A673 (cell line): Measurements from ENCODE around the gene NEURL1B. TPM values are rescaled to one million over a fixed set of nuclear protein-coding genes. Genes with fewer than 3 reads are reported as not detected.

ENCODE experiments used
- BruUV-seq: library from RNA; stranded (reverse); fragments of 400-500 nt; replicated peaks from 2 replicates; lab custom pipeline; 2021; lab: Mats Ljungman, UMichigan
- CTCF ChIA-PET: fragments of 300-600 bp; sonication (Branson Sonifier 250); formaldehyde crosslinking; loops from one replicate; lab custom pipeline; 2022; ENCODE audit warnings: antibody characterized with exemption; lab: Charles Lee
- POLR2A ChIA-PET: fragments of 300-600 bp; sonication (Branson Sonifier 250); formaldehyde crosslinking; loops from one replicate; lab custom pipeline; 2022; ENCODE audit warnings: antibody characterized with exemption; ENCODE audit not compliant: low non-redundant PET; lab: Charles Lee
- DNase-seq: peaks from one replicate; pipeline ENCODE4 v3.0.0-alpha.2; 2015; ENCODE audit warnings: low spot score
- H3K27ac ChIP-seq: fragments of 200-600 bp; sonication (generic); 2 replicates; pipeline ENCODE4 v1.5.1; 2016; ENCODE audit warnings: mixed run types, low read depth, mild to moderate bottlenecking, mixed read lengths, antibody characterized with exemption, low read length; ENCODE audit not compliant: poor library complexity, severe bottlenecking
- H3K27me3 ChIP-seq: fragments of 200-600 bp; sonication (generic); replicated peaks from 2 replicates; pipeline ENCODE4 v1.6.1; 2017; ENCODE audit warnings: mixed run types, low read depth, mild to moderate bottlenecking, mixed read lengths, antibody characterized with exemption, low read length; ENCODE audit not compliant: insufficient read depth, poor library complexity
- H3K36me3 ChIP-seq: fragments of 200-600 bp; sonication (generic); 2 replicates; pipeline ENCODE4 v1.6.1; 2016; ENCODE audit warnings: mixed run types, mild to moderate bottlenecking, mixed read lengths, antibody characterized with exemption, low read length; ENCODE audit not compliant: insufficient read depth, poor library complexity, severe bottlenecking
- H3K4me1 ChIP-seq: fragments of 200-600 bp; sonication (generic); 2 replicates; pipeline ENCODE4 v1.6.1; 2017; ENCODE audit warnings: mixed run types, mild to moderate bottlenecking, mixed read lengths, antibody characterized with exemption, low read length; ENCODE audit not compliant: insufficient read depth, poor library complexity, severe bottlenecking
- H3K4me3 ChIP-seq: fragments of 200-600 bp; sonication (generic); 2 replicates; pipeline ENCODE4 v1.5.1; 2016; ENCODE audit warnings: low read depth, mixed run types, mild to moderate bottlenecking, mixed read lengths, low read length; ENCODE audit not compliant: poor library complexity, severe bottlenecking
- H3K9me3 ChIP-seq: fragments of 200-600 bp; sonication (generic); 2 replicates; pipeline ENCODE4 v1.6.1; 2016; ENCODE audit warnings: mixed run types, low read depth, mild to moderate bottlenecking, mixed read lengths, antibody characterized with exemption, low read length; ENCODE audit not compliant: poor library complexity, severe bottlenecking
- CTCF ChIP-seq: fragments of 300-800, 200-600 bp; sonication (generic); conservative IDR thresholded peaks from 2 replicates; pipeline ENCODE4 v1.5.1; 2017; ENCODE audit warnings: low read depth, mild to moderate bottlenecking, antibody characterized with exemption, low read length, moderate library complexity, mixed read lengths
- EZH2 ChIP-seq: fragments of 200-600 bp; sonication (generic); IDR thresholded peaks from 2 replicates; pipeline ENCODE4 v1.6.1; 2017; ENCODE audit warnings: borderline replicate concordance, low read depth, mild to moderate bottlenecking, mixed read lengths, antibody characterized with exemption, low read length; ENCODE audit not compliant: poor library complexity, severe bottlenecking
- intact Hi-C: fragments of 100-400 bp; cut with micrococcal nuclease; formaldehyde crosslinking; loops from one replicate; pipeline ENCODE4 v1.10.0; 2022; ENCODE audit not compliant: unreplicated experiment
- total RNA-seq: library from RNA; stranded (reverse); gene quantifications from 2 replicates; pipeline ENCODE4 v1.2.3, GENCODE V29; 2021

The NEURL1B gene
- total RNA-seq, 1 experiment from 2014 or later: 5.1 TPM

GRCh38 chr5:172725273-172725672, 84.2 kb downstream of the NEURL1B start:
- intact Hi-C loops: no loop called here
- no peaks in the 10 kb centered on the region for H3K9me3 ChIP-seq
- no TSS peak for BruUV-seq
- no peaks in the 10 kb centered on the region for H3K36me3 ChIP-seq
- peaks cover 15% of the 10 kb centered on the region for H3K4me1 ChIP-seq
- H3K27me3 ChIP-seq: no peaks in the 10 kb centered on the region
- H3K4me3 ChIP-seq: no peak overlapping the region
- ChIA-PET POLR2A (no interaction called here), CTCF (interaction anchor here (0.7 kb wide), 1 partner anchor 507 kb away, joined by 3 read pairs; no protein-coding TSS in a partner anchor)
- TF ChIP-seq CTCF (no peak), EZH2 (no peak)
- DNase-seq: no peak
- no peak overlapping the region for H3K27ac ChIP-seq

- no peak overlapping the region for H3K4me3 ChIP-seq
- BruUV-seq: no TSS peak
- no peaks in the 10 kb centered on the region for H3K9me3 ChIP-seq
- H3K27me3 ChIP-seq: no peaks in the 10 kb centered on the region
- CTCF ChIA-PET: no interaction called here
- POLR2A ChIA-PET: no interaction called here
- no peak overlapping the region for H3K27ac ChIP-seq
- intact Hi-C loops: no loop called here
- peaks cover 15% of the 10 kb centered on the region for H3K4me1 ChIP-seq
- no peak for DNase-seq
- no peak for TF ChIP-seq CTCF
- TF ChIP-seq EZH2: no peak
- no peaks in the 10 kb centered on the region for H3K36me3 ChIP-seq
These were observed 84.7 kb downstream of the NEURL1B start for GRCh38 chr5:172725785-172726184.

- ChIA-PET POLR2A (interaction anchor here (0.6 kb wide), 1 partner anchor 157 kb away, joined by 3 read pairs; no protein-coding TSS in a partner anchor), CTCF (no interaction called here)
- intact Hi-C loops: no loop called here
- H3K27me3 ChIP-seq: no peaks in the 10 kb centered on the region
- no peaks in the 10 kb centered on the region for H3K36me3 ChIP-seq
- peaks cover 8% of the 10 kb centered on the region for H3K4me1 ChIP-seq
- no peak overlapping the region for H3K27ac ChIP-seq
- no peaks in the 10 kb centered on the region for H3K9me3 ChIP-seq
- no TSS peak for BruUV-seq
- no peak overlapping the region for H3K4me3 ChIP-seq
- TF ChIP-seq CTCF (no peak), EZH2 (no peak)
- DNase-seq: no peak
These were observed 85.9 kb downstream of the NEURL1B start for GRCh38 chr5:172726966-172727365.
